GM21381 (cell line): ENCODE measurements around the gene KCNK4.
"Not testable (repeated sequence)": the region's sequence is repeated elsewhere in the genome, so short reads cannot be mapped to it uniquely, and the experiment has no call there.

Experiments used
- ATAC-seq: cut with Tn5 transposase; IDR thresholded peaks from one replicate; pipeline ENCODE4 v1.9.1; 2021; ENCODE audit warnings: mild to moderate bottlenecking, moderate library complexity; ENCODE audit not compliant: unreplicated experiment

The KCNK4 gene

GRCh38 chr11:64305691-64306562 is 14.8 kb downstream of the KCNK4 start:
- peak; percentile 34 for ATAC-seq

- ATAC-seq: no peak
Observed at GRCh38 chr11:64306563-64306875, 15.4 kb downstream of the KCNK4 start.

GRCh38 chr11:64306876-64307622 is 15.9 kb downstream of the KCNK4 start:
- no peak for ATAC-seq

GRCh38 chr11:64307795-64308194 is 16.7 kb downstream of the KCNK4 start:
- not testable (repeated sequence) for ATAC-seq

GRCh38 chr11:64312947-64313346 is 21.8 kb downstream of the KCNK4 start:
- no peak for ATAC-seq

GRCh38 chr11:64313491-64314145 is 22.5 kb downstream of the KCNK4 start:
- no peak for ATAC-seq

GRCh38 chr11:64314146-64314804 is 23.2 kb downstream of the KCNK4 start:
- no peak for ATAC-seq

- no peak for ATAC-seq
Observed at GRCh38 chr11:64314805-64315561, 23.9 kb downstream of the KCNK4 start.

GRCh38 chr11:64315667-64316526 is 24.8 kb downstream of the KCNK4 start:
- ATAC-seq: not testable (repeated sequence)

- peak; percentile 8 for ATAC-seq
Observed at GRCh38 chr11:64316672-64317324, 25.7 kb downstream of the KCNK4 start.

GRCh38 chr11:64317325-64317960 is 26.3 kb downstream of the KCNK4 start, which contains the start of gene TRMT112:
TSS of gene TRMT112 (minus strand) at chr11:64317559. CDS start at chr11:64317526, 33 bp downstream.
- ATAC-seq: peak; percentile 59

- peak; percentile 76 for ATAC-seq
Observed at GRCh38 chr11:64317961-64318765, 27.1 kb downstream of the KCNK4 start, which contains the start of gene PRDX5. TSS of gene PRDX5 (plus strand) at chr11:64318121. CDS start at chr11:64318216, 95 bp downstream.

GRCh38 chr11:64318766-64319761 is 28.0 kb downstream of the KCNK4 start:
- ATAC-seq: no peak

GRCh38 chr11:64320556-64320955 is 29.5 kb downstream of the KCNK4 start:
- no peak for ATAC-seq

- no peak for ATAC-seq
Observed at GRCh38 chr11:64321026-64321425, 29.9 kb downstream of the KCNK4 start.

- ATAC-seq: no peak
Observed at GRCh38 chr11:64321533-64321932, 30.4 kb downstream of the KCNK4 start.
